Fibroblast of the aortic adventitia (primary cell): ENCODE data around the gene RBM25. TPM values are rescaled to one million over a fixed set of nuclear protein-coding genes. Genes with fewer than 3 reads are reported as not detected.
"Not testable (repeated sequence)": the region's sequence is repeated elsewhere in the genome, so short reads cannot be mapped to it uniquely, and the experiment has no call there.

ENCODE experiments used
- DNase-seq: peaks from one replicate; pipeline ENCODE4 v3.0.0-alpha.2; 2010; ENCODE audit warnings: low read depth
- H3K4me3 ChIP-seq: 2 replicates; pipeline ENCODE4 v1.5.1; 2011; ENCODE audit warnings: low read depth, mild to moderate bottlenecking, control low read depth, low read length, moderate library complexity
- CTCF ChIP-seq: IDR thresholded peaks from 2 replicates; pipeline ENCODE4 v1.5.1; 2011; ENCODE audit warnings: mild to moderate bottlenecking, low read length, control low read depth, inconsistent platforms; ENCODE audit not compliant: insufficient read depth
- total RNA-seq: library from RNA; depleted of rRNA; stranded (reverse); fragments of >200 nt; gene quantifications from 2 replicates; pipeline ENCODE4 v1.2.3, GENCODE V29; 2012; ENCODE audit warnings: low replicate concordance

The RBM25 gene
- total RNA-seq, 1 donor: 54.5 TPM

GRCh38 chr14:73026845-73027542, 31.3 kb upstream of the RBM25 start, which contains the start of gene ZFYVE1:
ZFYVE1 (minus strand) TSS chr14:73027106; CDS start chr14:73024508, 2,598 bp downstream.
- DNase-seq: peak; percentile 98
- peak within 1 kb of the TSS; percentile 88 for H3K4me3 ChIP-seq
- TF ChIP-seq CTCF: no peak

DNA sequence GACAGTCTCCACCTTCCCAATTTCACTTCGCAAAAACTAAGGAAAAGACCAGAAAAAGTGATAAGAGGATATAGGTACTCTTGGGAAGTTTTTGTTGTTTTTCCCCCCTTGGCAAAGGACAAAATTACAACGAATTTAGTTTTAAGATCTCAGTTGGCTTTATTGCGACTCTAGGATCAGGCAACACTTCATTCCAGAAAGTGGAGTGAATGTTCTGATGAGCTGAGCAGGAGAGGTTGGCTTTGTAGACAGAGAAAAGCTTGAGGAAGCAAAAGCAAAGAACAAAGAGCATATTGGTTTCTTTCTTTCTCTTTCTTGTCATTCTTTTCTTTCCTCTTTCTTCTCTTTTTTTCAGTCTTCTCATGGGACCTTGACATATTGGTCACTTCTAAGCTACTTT, 30.8 kb upstream of the RBM25 start:
- peak overlapping the region; percentile 57 for H3K4me3 ChIP-seq
- no peak for TF ChIP-seq CTCF
- no peak for DNase-seq

DNA sequence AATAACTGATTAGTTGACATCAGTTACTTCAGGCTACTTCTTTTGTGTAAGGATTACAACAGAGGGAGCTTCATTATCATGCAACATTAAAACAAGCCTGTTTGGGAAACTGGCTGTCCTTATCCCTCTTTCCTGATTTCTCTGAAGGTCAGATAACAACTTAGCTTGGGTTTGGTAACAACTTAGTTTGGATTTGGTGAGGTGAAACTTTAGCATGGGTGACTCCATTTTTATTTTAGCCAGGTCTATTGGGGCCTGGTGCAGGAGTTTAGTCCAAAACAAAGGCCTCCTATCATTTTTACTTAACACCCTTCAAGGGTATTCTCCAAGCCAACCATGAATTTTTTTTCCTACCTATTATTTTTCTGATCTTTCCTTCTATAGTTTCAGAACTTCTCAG, 30.4 kb upstream of the RBM25 start:
- TF ChIP-seq CTCF: no peak

GRCh38 chr14:73036706-73037450, 21.5 kb upstream of the RBM25 start:
- DNase-seq, H3K4me3 ChIP-seq: not testable (repeated sequence)

More for the DNA sequence above, 30.4 kb upstream of the RBM25 start:
- no peak overlapping the region for H3K4me3 ChIP-seq
- no peak for DNase-seq

DNA sequence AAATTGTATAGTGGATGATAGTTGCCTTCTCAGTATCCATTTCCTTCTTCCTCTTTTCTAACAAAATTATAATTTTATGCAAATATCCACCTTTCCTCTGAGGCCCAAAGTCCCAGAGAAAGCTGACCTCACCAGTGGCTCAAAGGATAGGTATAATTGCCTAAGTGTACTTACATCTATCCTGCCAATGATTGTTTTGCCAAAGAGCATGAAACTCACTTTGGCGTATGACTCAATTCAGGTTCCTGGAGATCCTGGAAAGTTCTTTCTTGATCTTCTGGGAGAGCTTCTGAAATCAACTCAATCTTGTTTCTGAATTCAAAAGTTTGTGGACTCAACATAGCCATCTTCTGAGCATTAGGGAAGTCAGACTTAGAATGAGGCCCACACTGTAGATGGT, 10.5 kb upstream of the RBM25 start:
- no peak for DNase-seq
- no peak for TF ChIP-seq CTCF
- H3K4me3 ChIP-seq: no peak overlapping the region

- DNase-seq: no peak
- no peak overlapping the region for H3K4me3 ChIP-seq
- TF ChIP-seq CTCF: no peak
Measured at GRCh38 chr14:73049428-73049827, 8.9 kb upstream of the RBM25 start.

GRCh38 chr14:73055251-73055650, 3.1 kb upstream of the RBM25 start:
- no peak overlapping the region for H3K4me3 ChIP-seq
- no peak for TF ChIP-seq CTCF
- DNase-seq: no peak
